Activated CD4-positive, alpha-beta T cell treated with anti-CD3 and anti-CD28 coated beads, Interleukin-2, amount 50 U/mL, for 1 hour (primary cell): Measurements from ENCODE around the gene OR52I1.

Source experiments
- DNase-seq: peaks from one replicate; pipeline ENCODE4 v3.0.0-alpha.2; 2020

The OR52I1 gene, protein sequence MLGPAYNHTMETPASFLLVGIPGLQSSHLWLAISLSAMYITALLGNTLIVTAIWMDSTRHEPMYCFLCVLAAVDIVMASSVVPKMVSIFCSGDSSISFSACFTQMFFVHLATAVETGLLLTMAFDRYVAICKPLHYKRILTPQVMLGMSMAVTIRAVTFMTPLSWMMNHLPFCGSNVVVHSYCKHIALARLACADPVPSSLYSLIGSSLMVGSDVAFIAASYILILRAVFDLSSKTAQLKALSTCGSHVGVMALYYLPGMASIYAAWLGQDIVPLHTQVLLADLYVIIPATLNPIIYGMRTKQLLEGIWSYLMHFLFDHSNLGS

GRCh38 chr11:4593739-4594138 lies at the start of gene OR52I1:
Gene OR52I1 (plus strand): TSS chr11:4594039. CDS start chr11:4594039, 0 bp downstream.
- DNase-seq = no peak

- DNase-seq = no peak
These were observed 48.9 kb upstream of the OR52I1 start, which contains the start of gene OR52M1 for GRCh38 chr11:4544891-4545290. Gene OR52M1 (plus strand): TSS chr11:4545191. CDS start chr11:4545191, 0 bp downstream.

DNA sequence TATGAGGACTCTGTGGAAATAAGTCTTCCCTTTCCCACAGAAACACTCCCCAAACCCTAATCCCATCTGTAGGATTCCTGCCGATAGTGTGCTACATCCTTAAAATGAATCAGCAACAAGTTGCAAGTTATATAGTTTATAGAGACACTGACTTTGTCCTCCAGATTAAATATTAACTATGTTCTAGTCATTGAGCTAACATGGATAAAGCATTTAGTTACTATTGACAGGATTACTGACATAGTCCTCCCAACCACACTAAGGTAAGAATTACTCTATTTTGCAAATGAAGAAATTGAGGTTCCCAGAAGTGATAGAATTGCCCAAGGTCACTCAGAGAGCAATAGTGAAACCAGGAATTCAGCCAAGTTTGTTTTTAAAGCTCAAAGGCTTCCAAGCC lies 47.0 kb upstream of the OR52I1 start:
- DNase-seq = no peak

DNA sequence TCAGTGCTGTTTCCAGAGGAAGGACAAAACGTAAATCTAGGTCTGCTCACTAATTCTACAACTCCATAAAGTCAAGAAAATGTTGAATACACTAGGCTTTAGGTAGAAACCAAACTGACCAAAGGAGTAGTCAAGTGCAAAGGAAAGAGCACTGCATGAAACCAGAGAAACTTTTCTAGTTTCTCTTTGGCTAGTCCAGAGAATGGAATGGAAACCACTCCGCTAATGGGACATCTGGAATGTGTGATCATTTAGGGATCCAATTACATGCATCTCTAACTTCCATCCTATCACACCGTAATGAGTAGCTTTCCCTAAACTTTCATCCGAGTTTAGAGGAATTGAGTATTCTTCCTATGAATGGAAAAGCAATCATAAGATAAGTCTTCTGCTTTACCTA lies 46.4 kb upstream of the OR52I1 start:
- no peak for DNase-seq

- DNase-seq = no peak
These were observed 42.4 kb upstream of the OR52I1 start for GRCh38 chr11:4551346-4551979.

DNA sequence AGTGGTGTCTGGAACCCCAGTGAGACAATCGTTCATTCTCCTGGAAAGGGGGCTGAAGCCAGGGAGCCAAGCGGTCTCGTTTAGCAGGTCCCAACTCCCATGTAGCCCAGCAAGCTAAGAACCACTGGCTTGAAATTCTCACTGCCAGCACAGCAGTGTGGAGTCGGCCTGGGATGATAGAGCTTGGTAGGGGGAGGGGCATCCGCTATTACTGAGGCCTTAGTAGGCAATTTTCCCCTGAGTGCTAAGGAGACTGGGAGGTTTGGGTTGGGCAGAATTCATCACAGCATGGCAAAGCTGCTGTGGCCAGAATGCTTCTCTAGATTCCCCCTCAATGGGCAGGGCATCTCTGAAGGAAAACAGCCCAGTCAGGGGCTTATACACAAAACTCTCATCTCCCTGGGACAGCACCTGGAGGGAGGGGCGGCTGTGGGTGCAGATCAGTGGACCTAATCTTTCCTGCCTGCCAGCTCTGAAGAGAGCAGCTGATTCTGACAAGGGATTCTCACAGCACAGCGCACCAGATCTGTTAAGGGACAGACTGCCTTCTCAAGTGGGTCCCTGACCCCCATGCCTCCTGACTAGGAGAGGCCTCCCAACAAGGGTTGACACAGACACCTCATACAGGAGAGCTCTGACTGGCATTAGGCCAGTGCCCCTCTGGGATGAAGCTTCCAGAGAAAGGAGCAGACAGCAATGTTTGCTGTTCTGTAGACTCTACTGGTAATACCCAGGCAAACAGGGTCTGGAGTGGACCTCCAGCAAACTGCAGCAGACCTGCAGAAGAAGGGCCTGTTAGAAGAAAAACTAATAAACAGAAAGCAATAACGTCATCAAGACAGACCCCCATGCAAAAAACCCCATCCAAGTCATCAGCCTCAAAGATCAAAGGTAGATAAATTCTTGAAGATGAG lies 34.1 kb upstream of the OR52I1 start:
- no peak for DNase-seq

DNA sequence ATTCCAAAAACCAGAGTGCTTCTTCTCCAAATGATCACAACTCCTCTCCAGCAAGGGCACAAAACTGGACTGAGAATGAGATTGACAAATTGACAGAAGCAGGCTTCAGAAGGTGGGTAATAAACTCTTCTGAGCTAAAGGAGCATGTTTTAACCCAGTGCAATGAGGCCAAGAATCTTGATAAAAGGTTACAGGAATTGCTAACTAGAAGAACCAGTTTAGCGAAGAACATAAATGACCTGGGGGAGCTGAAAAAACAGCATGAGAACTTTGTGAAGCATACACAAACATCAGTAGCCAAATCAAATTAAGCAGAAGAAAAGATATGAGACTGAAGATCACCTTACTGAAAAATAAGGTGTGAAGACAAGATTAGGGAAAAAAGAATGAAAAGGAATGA lies 33.4 kb upstream of the OR52I1 start:
- DNase-seq = no peak

DNA sequence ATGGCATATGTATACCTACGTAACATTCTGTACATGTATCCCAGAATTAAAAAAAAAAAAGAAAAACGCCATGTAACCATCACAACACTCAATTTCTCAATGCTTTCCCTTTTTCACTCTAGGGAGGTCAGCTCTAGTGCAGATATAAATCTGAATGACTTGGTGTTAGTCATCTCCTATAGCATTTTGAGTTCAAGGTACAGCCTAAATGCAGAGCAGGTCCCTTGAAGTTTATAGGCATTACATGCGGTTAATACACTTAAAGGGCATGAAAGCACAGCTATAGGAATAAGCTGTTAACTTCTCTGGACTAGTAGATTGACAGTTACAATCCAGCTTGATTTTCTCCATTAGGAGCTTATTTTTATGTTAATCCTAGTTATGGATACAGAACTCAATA lies 28.5 kb upstream of the OR52I1 start:
- DNase-seq = no peak

- DNase-seq = no peak
These were observed 24.8 kb upstream of the OR52I1 start for GRCh38 chr11:4569075-4569474.

DNA sequence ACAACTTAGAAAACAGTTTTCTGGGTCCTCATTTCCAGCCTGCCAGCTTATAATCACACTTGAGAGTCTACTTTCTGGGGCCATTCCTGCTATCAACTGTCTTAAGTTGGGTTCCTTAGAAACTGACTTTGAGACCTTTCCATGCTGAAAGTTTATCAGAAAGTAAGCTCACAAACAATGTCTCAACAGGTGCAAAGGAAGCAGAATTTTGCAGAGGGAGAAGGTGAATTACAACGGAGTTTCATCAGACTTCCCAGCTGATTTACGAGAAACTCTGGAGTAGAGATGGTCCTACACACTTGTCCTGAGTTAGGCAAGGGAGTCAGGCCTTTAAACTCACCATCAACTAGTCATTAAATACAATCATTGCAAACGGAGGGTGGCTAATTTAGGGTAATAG lies 17.0 kb upstream of the OR52I1 start:
- no peak for DNase-seq

GRCh38 chr11:4577761-4578160 lies 16.1 kb upstream of the OR52I1 start:
- DNase-seq = no peak

DNA sequence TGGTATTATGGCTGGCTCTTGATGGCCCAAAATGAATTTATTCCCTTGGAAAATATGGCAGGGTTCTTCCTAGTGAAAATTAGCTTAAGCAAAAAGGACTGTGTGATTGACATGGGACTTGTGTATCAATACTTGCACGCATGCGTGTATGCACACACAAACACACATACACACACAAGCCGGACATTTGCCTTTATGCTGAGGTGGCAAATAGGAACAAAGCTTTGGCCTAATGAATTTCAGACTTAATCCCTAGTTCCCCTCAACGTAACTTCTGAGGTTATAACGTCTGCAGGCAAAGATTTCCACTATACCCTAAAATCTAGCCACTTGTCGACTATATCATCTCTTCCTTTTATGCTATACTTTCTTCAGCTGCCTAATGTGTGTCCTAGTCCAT lies 15.2 kb upstream of the OR52I1 start:
- no peak for DNase-seq

DNA sequence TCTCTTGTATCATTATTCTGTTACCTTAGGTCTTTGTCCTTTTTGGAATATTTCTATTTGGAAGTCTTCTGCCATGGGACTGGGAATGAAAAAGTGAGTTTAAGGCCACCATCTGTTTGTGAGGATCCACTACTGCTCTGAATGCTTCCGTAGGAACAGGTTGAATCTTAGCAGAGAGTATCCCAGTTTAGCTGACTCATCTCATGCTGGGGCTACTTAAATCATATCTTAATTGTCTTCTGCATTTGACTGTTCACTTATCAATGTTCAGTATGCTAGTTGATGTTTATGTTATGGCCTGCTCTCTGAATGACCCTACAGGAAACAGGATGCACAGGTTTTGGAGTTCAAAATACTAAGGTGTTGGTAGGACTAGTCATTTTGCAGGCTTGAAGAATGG lies 13.7 kb upstream of the OR52I1 start:
- DNase-seq = no peak

DNA sequence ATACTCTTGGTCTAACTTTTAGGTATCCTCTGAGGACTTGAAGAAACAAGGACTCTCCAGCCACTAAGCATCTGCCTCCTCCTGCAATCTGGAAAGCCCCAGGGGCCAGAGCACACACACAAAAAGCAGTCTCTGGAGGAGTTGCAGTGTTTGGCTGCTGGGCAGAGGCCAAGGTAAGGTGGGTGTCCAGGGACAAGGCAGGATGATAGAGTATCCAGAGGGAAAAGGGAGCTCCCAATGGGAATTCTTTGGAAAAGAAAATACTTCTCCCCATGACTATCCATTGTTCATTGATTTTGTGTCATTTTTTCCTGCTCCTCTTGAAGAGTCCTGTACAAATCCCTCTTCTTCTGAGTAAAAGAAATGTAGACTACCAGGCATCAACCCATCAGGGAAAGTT lies 12.4 kb upstream of the OR52I1 start, which contains the start of gene OR52I2:
TSS of gene OR52I2 (plus strand) at position 301 of the 400 bp plus-strand sequence.
- DNase-seq = no peak

DNA sequence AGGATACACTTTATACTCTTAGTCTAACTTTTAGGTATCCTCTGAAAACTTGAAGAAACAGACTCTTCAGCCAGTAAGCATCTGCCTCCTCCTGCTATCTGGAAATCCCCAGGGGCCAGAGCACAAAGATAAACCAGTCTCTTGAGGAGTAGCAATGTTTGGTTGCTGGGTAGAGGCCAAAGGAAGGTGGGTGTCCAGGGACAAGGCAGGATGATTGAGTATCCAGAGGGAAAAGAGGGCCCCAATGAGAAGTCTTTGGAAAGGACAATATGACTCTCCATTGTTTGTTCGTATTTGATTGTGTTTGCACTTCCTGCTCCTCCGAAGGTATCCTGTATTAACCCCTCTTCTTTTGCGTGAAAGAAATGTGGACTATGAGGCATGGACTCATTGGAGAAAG lies 4.8 kb upstream of the OR52I1 start:
- DNase-seq = no peak

DNA sequence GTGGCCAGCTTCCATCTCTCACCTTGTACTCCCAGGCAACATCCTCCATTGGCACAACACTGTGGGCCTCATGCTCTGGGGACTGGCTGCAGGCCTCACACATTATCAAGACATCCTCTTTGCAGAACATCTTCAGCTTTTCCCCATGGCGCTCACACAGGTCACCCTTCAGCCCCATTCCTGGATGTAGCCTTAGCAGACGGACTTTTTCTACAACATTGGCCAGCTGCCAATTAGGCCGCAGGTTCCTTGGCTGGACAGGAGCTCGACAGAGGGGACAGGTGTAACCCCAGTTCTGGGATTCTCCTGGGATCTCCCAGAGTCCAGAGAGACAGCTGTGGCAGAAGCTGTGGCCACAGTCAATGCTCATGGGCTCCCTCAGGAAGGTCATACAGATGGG lies 11.2 kb downstream of the OR52I1 start:
- no peak for DNase-seq

DNA sequence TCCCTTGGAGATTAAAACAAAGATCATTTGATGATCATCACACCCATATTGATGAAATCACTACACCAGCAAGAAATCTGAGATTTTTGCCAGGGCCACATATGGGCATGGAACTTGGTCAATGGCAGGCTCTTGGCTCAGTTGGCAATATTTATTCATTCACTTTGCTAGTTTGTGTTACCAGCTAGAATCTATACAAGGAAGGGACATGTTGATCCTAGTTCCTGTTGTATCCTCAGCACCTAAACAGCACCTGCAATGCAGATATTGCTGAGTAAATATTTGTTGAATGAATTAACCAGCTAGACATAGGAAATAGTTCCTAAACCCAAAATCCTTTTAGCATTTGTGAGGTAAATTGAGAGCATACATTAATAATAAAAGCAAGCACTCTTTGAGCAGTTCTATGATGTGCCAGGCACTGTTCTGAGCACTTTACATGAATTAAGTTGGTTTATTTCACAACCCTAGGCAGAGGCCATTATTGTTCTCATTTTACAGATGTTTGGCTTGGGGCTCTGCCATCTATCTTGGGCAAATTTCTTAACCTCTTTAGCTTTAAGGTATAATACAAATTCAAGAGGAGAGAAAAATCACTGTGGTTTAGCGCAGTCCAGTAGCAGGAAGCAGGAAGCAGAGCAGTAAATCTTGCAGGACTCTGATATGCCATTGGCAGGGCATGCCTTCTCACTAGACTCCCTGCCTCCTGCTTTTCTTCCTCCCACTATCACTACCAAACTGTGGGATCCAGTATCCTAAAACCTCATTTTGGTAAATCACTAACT lies 12.6 kb downstream of the OR52I1 start:
- no peak for DNase-seq

DNA sequence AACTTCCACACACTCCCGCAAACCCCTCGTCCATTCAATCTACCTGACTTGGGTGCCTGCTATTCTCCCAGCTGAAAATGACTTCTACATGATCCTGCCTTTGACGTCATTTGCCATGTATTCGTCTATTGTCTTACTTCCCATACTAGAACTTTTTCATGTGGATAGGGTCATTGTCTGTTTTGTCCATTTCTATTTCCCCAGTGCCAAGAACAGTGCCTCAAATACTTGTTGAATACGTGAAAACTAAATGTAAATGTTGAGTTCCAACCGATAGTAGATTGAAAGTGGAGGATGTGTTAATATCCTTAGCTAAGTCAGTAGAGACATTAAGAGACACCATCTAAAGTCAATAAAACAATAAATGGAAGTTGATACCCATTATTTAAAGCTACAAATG lies 13.3 kb downstream of the OR52I1 start:
- no peak for DNase-seq

DNA sequence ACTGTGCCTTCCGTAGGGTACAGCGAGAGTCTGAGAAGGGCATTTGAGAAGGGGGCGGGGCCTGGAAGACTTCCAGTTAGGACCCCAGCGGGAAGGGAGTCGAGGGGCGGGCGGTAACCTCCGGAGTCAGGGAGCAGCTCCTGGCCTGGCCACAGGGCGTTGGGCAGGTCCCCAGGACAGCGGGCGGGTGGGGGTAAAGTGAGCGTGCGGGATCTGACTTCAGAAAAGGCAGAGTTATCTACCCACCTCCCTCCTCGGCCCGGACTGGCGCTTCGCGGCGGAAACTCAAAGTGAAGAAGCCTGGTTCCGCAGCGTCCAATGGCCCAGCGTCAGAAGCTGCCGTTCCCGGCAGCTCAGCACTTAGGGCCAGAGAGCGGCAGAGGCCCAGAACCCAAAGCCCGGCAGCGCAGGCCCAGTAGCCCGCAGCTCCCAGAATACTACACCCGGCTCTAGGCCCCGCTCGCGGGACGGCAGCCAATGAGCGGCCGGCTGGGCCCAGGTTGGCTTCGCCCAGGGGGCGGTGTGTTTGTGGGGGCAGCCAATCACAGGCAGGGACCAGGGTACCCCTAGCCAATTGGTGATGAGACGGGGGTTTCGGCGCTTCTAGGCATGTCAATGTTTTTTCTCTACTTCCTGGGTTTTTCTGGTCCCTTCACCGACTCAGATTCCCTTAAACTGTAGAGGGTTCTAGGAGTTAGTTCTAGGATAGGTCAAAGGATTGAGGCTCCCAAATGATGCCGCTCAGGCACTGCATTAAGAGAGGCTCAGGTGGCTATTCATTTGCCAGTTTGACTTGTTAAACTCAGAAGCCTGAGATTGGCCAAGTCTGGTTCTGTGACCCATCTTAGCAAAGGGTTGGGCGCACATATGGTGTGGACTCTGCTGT lies 14.2 kb downstream of the OR52I1 start, which contains the start of gene TRIM68:
TSS of gene TRIM68 (minus strand) at position 451 of the 886 bp plus-strand sequence. CDS start 2,727 bp downstream, outside the sequence.
- peak; percentile 92 for DNase-seq

GRCh38 chr11:4610258-4610935 lies 16.6 kb downstream of the OR52I1 start:
- DNase-seq = no peak

GRCh38 chr11:4611986-4612385 lies 18.1 kb downstream of the OR52I1 start:
- DNase-seq = no peak
